D721Med (cell line): ENCODE measurements around the gene LRRC32.
A peak's percentile ranks its signal among the peaks of the same experiment; 100 is the strongest.

Source experiments
- DNase-seq: peaks from one replicate; pipeline ENCODE4 v3.0.0; 2011; ENCODE audit warnings: low spot score; ENCODE audit not compliant: insufficient read length
- FAIRE-seq: peaks from 2 replicates; lab custom pipeline; 2011; peaks lifted over from hg19 to GRCh38; lab: Jason Lieb, UNC
- CTCF ChIP-seq: IDR thresholded peaks from 2 replicates; pipeline ENCODE4 v1.5.1; 2012; ENCODE audit warnings: mild to moderate bottlenecking, control low read depth; ENCODE audit not compliant: insufficient read depth; ENCODE audit errors: missing control alignments

The LRRC32 gene

GRCh38 chr11:76672431-76673175 lies 2.1 kb upstream of the LRRC32 start:
- no peak for TF ChIP-seq CTCF
- no peak for FAIRE-seq
- no peak for DNase-seq

- DNase-seq = no peak
- no peak for FAIRE-seq
- TF ChIP-seq CTCF = no peak
Observed at GRCh38 chr11:76671626-76672309, 1.2 kb upstream of the LRRC32 start.

- FAIRE-seq = no peak
- TF ChIP-seq CTCF = no peak
Observed at GRCh38 chr11:76671237-76671592, 668 bp upstream of the LRRC32 start.

GRCh38 chr11:76669901-76670484 lies 554 bp downstream of the LRRC32 start:
- no peak for DNase-seq
- TF ChIP-seq CTCF = no peak
- no peak for FAIRE-seq

More at GRCh38 chr11:76671237-76671592, 668 bp upstream of the LRRC32 start:
- no peak for DNase-seq

GRCh38 chr11:76668362-76669155 lies 2.0 kb downstream of the LRRC32 start:
- FAIRE-seq = no peak
- no peak for TF ChIP-seq CTCF
- no peak for DNase-seq

GRCh38 chr11:76667856-76668255 lies 2.7 kb downstream of the LRRC32 start:
- no peak for TF ChIP-seq CTCF
- DNase-seq (peak; percentile 6), FAIRE-seq (no peak)
